Stimulated activated memory B cell treated with anti-CD40 and anti-IgM and Interleukin-4, amounts not matched to agents 10 μg/mL and 1 μg/mL and 100 μg/mL, for 72 hours (primary cell): Measurements from ENCODE around the gene LARP4B.

Experiments used
- ATAC-seq: fragments of 150-1000 bp; cut with Tn5 transposase; 2 replicates; pipeline ENCODE4 v1.10.0; 2021
- H3K27ac Mint-ChIP-seq: one replicate; pipeline ENCODE4 v1.8.0; 2022; ENCODE audit warnings: mild to moderate bottlenecking, mixed read lengths
- H3K27me3 Mint-ChIP-seq: one replicate; pipeline ENCODE4 v1.8.0; 2022; ENCODE audit warnings: mixed read lengths
- H3K36me3 Mint-ChIP-seq: one replicate; pipeline ENCODE4 v1.8.0; 2022; ENCODE audit warnings: mixed read lengths
- H3K4me1 Mint-ChIP-seq: one replicate; pipeline ENCODE4 v1.8.0; 2022; ENCODE audit warnings: mixed read lengths
- H3K4me3 Mint-ChIP-seq: one replicate; pipeline ENCODE4 v1.8.0; 2022; ENCODE audit warnings: mild to moderate bottlenecking, moderate library complexity, mixed read lengths
- H3K9me3 Mint-ChIP-seq: one replicate; pipeline ENCODE4 v1.8.0; 2022; ENCODE audit warnings: mixed read lengths

LARP4B gene

DNA sequence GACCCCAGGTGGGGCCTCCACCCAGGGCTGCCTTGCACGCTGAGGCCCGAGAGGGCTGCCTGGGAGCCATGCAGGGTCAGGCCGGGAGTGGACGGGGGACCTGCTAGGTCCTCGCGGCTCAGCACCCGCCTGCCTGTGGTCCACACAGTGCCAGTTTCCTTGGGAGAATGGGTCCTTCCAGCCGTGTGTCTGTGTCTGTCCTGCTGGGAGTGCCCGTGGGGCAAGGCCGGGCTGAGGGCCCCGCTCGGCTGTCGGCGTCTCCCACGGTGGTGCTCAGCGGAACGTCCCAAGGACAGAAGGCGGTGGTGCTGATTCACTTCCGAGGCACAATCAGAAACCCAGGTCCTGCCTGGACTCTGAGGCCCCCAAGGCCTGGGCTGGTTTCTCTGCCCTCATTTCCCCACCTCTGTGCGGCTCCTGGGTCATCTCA lies 33.5 kb upstream of the LARP4B start:
- Mint-ChIP-seq H3K36me3 (no peaks in the 10 kb centered on the region), H3K4me3 (no peak overlapping the region), H3K4me1 (no peaks in the 10 kb centered on the region), H3K9me3 (no peaks in the 10 kb centered on the region), H3K27ac (no peak overlapping the region), H3K27me3 (peaks cover 52% of the 10 kb centered on the region)
- no peak for ATAC-seq

DNA sequence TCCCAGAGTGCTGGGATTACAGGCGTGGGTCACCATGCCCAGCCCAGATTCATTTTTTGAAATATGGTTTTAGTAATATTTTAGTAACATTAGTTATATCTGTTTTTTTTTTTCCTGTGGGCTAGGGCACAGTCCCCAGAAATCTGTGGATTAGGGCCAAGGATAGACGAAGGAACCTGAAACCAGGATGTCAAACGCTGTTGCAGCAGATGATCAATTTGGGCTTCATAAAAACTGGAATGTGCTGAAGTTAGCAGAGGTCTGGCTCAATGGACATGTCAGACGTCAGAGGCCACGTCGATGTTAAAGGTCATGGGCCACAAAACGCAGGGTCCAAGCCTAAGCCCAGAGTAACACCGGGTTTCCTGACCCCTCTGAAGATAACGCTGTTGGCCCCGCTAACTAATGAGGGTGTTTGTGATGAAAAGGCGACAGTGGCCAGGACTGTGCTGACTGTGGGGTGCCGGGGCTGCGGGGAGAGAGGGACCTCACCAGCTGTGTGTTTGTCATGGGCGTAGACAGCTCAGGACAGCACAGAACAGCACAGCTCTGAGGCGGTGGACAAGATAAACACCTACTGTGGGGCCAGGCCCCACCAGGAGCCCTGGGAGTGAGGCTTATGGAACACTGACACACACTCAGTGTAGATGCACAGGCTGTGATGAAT lies 32.9 kb upstream of the LARP4B start:
- Mint-ChIP-seq H3K4me3 (no peak overlapping the region), H3K27ac (no peak overlapping the region), H3K27me3 (peaks cover 52% of the 10 kb centered on the region), H3K9me3 (no peaks in the 10 kb centered on the region), H3K4me1 (no peaks in the 10 kb centered on the region), H3K36me3 (no peaks in the 10 kb centered on the region)
- no peak for ATAC-seq

DNA sequence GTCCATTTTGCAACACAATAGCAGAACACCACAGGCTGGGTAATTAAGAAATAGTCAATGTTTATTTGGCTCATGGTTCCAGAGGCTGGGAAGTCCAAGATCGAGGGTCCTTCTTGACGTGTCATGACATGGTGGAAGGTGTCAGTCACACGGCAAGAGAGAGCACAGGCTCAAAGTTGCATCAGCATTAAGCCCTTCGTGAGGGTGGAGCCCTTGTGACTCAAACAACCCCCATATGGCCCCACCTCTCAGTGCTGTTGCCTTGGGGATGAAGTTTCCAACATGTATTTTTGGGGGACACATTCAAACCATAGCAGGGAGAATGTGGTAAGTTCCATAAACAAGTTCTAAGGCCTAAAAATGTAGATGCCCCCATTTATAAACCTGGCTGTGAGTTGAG lies 32.1 kb upstream of the LARP4B start:
- Mint-ChIP-seq H3K4me1 (no peaks in the 10 kb centered on the region), H3K36me3 (no peaks in the 10 kb centered on the region), H3K9me3 (no peaks in the 10 kb centered on the region), H3K4me3 (no peak overlapping the region), H3K27me3 (peaks cover 52% of the 10 kb centered on the region), H3K27ac (no peak overlapping the region)
- no peak for ATAC-seq

DNA sequence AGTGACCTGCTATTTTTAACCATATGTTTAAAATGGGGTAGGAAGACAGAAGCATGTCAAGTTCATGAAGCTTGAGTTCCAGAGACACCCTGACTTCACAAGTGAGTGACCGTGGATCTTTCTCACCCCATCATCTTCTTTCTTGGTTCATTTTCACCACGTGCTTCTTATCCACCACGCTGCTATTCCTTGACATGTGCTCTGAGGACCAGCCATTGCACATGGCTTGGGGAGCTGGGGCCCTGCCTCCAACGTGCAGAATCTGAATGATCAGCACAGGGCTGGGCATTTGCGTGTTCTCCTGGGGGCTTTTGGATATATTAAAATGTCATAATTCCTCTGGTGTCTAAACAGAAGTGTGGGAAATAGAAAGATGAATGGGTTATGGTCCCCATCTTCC lies 31.7 kb upstream of the LARP4B start:
- H3K36me3 Mint-ChIP-seq = no peaks in the 10 kb centered on the region

DNA sequence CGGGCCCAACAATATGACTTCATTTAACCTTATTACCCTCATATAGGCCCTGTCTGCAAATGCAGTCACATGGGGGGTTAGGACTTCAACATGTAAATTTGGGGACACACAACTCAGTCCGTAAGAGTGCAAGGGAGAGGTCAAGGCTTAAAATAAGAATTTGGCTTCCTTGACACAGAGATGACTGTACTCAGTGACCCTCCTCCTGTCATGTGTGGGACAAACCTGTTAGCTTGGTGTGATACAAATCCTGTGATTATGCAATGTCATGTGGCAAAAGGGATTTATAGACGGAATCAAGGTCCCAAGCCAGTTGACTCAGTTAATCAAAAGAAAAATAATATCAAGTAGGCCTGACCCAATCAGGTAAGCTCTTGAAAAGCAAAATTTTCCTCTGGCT lies 30.8 kb upstream of the LARP4B start:
- H3K36me3 Mint-ChIP-seq = no peaks in the 10 kb centered on the region
- ATAC-seq = no peak
- H3K4me1 Mint-ChIP-seq = peaks cover 9% of the 10 kb centered on the region
- H3K27me3 Mint-ChIP-seq = peaks cover 56% of the 10 kb centered on the region
- no peaks in the 10 kb centered on the region for H3K9me3 Mint-ChIP-seq
- no peak overlapping the region for H3K4me3 Mint-ChIP-seq
- no peak overlapping the region for H3K27ac Mint-ChIP-seq

More for the DNA sequence above, 31.7 kb upstream of the LARP4B start:
- Mint-ChIP-seq H3K4me1 (peaks cover 4% of the 10 kb centered on the region), H3K9me3 (no peaks in the 10 kb centered on the region), H3K4me3 (no peak overlapping the region), H3K27me3 (peaks cover 52% of the 10 kb centered on the region), H3K27ac (no peak overlapping the region)
- no peak for ATAC-seq

DNA sequence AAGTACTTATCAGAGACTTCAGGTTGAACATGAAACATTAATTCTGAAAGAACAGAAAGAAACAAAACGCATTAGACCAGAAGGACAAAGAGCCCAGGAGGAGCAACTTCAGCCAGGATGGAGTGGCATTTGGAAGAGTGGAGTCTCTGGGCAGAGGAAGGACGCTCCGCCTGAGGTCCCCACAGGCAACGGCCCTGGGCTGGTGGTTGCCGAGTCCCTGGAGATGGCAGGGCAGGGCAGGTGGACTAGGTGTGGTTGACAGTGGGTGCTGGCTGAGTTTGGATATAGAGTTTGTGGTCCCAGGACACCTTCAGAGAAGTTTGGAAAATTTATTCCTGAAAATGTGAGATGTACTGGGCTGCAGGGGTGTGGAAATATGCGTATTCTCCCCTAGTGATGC lies 27.4 kb upstream of the LARP4B start:
- no peak for ATAC-seq
- Mint-ChIP-seq H3K27me3 (peaks cover 54% of the 10 kb centered on the region), H3K4me1 (peaks cover 9% of the 10 kb centered on the region), H3K27ac (no peak overlapping the region), H3K4me3 (no peak overlapping the region), H3K9me3 (no peaks in the 10 kb centered on the region), H3K36me3 (no peaks in the 10 kb centered on the region)

DNA sequence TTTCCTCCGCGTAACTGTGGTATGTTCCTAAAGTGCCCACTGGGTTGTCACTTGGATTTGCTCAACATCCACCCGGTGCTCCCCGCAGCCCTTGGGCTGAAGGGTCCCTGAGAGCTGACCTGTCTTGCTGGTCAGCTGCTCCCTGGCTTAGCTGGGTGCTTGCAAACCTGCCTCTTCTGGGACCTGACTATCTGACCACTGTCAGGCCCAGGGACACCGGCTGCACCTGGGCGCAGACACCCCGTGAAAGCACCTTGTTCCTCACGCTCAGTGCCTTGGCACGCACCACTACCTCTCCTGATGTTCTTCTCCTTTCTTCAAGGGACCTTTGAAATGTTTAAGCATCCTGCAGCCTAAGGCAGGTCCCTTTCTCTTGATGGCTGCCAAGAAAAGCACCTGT lies 26.6 kb upstream of the LARP4B start:
- peak; percentile 48 for ATAC-seq
- no peaks in the 10 kb centered on the region for H3K36me3 Mint-ChIP-seq
- H3K9me3 Mint-ChIP-seq = no peaks in the 10 kb centered on the region
- H3K27me3 Mint-ChIP-seq = peaks cover 60% of the 10 kb centered on the region
- no peak overlapping the region for H3K4me3 Mint-ChIP-seq
- H3K4me1 Mint-ChIP-seq = peaks cover 9% of the 10 kb centered on the region
- H3K27ac Mint-ChIP-seq = peak overlapping the region; percentile 17

DNA sequence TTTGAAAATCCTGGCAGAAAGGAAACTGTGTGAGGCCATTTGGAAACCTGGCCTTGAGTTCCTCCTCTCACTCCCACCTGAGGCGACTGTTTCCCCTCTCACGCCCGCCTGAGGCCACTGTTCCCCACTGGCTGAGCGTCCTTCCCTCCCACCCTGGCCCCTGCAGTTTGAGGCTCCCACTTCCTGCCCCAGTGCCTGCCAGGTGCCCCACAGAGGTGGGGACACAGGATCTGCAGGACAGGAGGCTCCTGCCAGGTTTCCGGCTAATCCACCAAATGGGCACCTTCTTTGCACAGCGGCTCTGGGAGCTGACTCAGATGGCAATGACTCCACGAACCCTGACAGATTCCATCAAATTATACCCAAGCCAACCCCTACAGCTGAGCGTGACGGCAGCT lies 24.3 kb upstream of the LARP4B start:
- no peak overlapping the region for H3K4me3 Mint-ChIP-seq
- no peak for ATAC-seq
- H3K4me1 Mint-ChIP-seq = peaks cover 9% of the 10 kb centered on the region
- peaks cover 65% of the 10 kb centered on the region for H3K27me3 Mint-ChIP-seq
- H3K36me3 Mint-ChIP-seq = no peaks in the 10 kb centered on the region
- H3K27ac Mint-ChIP-seq = peak overlapping the region; percentile 48
- H3K9me3 Mint-ChIP-seq = no peaks in the 10 kb centered on the region

DNA sequence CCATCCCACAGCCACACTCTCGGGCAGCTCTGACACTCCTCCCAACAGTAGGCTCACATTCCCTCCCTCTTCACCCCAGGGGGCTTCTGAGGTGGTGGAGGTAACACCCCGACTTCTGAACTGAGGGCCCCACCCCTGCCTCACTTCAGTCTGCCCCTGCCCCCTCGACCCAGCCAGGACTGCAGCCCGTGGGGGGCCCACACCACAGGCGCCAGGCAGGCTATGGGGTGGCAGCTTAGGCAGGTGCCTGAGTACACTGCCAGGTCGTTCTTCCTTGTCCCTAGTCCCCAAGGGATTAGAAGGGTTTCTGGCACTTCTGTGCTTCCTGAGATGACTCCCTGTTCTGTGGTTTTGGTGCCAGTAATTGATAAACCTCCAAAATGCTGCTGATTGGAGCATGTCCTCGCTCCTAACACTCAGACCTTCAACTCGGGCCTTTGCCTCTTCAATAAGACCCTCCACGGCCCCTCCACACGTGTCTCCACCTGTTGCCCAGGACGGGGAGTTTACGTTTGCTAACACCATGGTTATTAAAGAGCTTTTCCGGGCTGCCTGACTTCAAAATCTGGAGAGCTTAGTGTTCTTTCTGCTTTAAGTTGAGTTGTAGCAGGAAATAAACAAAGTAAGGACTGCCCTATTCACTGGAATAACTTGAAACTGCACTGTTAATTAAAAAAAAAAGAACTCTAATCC lies 23.8 kb upstream of the LARP4B start:
- no peak overlapping the region for H3K4me3 Mint-ChIP-seq
- no peaks in the 10 kb centered on the region for H3K9me3 Mint-ChIP-seq
- H3K4me1 Mint-ChIP-seq = peaks cover 10% of the 10 kb centered on the region
- H3K27me3 Mint-ChIP-seq = peaks cover 65% of the 10 kb centered on the region
- H3K36me3 Mint-ChIP-seq = no peaks in the 10 kb centered on the region
- H3K27ac Mint-ChIP-seq = peak overlapping the region; percentile 48
- ATAC-seq = no peak

DNA sequence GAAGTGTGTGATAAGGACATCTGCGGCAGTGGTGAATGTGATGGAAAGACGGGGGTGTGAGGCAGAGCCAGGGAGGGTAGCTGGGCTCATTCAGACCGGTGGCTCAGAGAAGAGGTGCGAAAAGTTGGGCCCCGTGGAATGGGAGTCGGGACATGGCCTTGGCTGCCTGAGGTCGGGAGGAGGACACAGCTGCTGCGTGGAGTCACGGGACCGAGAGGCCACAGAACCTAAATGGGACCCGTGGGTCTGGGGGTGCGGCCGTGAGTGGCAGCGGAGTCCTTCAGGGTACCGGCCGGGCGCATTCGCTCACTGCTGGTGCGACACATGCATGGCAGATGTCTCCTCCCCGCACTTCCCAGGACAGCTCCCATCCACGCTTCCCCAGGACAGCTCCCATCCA lies 22.9 kb upstream of the LARP4B start:
- Mint-ChIP-seq H3K27ac (no peak overlapping the region), H3K36me3 (peaks cover 3% of the 10 kb centered on the region), H3K4me3 (no peak overlapping the region), H3K9me3 (no peaks in the 10 kb centered on the region), H3K4me1 (peaks cover 19% of the 10 kb centered on the region), H3K27me3 (peaks cover 65% of the 10 kb centered on the region)
- no peak for ATAC-seq

DNA sequence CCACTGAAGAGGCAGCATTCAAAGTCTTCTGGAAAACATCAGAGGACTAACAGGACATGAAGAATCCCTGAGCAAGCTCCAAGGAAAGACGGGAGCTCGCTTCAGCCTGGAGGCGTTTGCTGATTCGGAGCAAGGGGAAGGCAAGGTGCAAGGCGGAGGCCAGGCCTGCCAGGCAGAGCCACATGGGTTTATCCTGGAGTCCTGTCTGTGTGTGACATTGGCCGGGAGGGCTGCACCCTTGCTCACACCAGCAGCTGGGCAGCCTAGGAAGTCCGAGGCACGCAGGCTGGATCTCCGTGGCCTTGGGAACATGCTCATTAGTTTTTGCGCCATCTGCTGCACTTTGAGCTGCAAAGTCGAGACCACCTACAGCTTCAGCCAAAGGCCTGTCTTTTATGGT lies 22.3 kb upstream of the LARP4B start:
- peaks cover 64% of the 10 kb centered on the region for H3K27me3 Mint-ChIP-seq
- H3K9me3 Mint-ChIP-seq = no peaks in the 10 kb centered on the region
- no peak for ATAC-seq
- peaks cover 6% of the 10 kb centered on the region for H3K36me3 Mint-ChIP-seq
- H3K27ac Mint-ChIP-seq = no peak overlapping the region
- H3K4me1 Mint-ChIP-seq = peaks cover 22% of the 10 kb centered on the region
- no peak overlapping the region for H3K4me3 Mint-ChIP-seq

DNA sequence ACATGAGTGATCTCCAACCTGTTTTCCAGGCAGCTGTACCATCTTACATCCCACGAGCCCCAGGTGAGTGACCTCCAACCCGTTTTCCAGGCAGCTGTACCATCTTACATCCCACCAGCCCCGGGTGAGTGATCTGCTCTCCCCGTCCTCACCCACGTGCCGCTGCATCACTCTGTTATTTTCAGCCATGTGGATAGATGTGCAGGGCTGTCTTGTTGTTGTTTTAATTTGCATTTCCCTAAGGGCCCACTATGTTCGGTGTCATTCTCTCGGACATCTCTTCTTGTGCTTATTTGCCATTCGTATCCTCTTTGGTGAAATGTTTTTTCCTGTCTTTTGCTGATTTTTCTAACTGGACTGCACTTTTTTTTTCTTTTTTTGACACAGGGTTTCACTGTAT lies 17.9 kb upstream of the LARP4B start:
- ATAC-seq = peak; percentile 77
- Mint-ChIP-seq H3K27ac (peak overlapping the region; percentile 60), H3K4me3 (peak overlapping the region; percentile 31)

DNA sequence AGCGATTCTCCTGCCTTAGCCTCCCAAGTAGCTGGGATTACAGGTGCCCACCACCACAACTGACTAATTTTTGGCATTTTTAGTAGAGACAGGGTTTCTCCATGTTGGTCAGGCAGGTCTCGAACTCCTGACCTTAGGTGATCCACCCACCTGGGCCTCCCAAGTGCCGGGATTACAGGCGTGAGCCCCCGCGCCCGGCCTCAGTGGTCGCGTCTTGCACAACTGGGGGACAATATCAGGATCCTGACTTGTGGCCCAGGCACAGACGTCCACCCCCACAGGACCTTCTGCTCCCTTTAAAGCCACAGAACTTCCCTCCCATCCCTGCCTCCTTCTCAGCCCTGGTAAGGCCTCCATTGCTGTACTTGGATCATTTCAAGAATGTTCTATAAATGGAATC lies 16.8 kb upstream of the LARP4B start:
- Mint-ChIP-seq H3K27me3 (peaks cover 27% of the 10 kb centered on the region), H3K4me3 (no peak overlapping the region), H3K27ac (no peak overlapping the region), H3K9me3 (no peaks in the 10 kb centered on the region), H3K36me3 (peaks cover 6% of the 10 kb centered on the region), H3K4me1 (peaks cover 29% of the 10 kb centered on the region)
- no peak for ATAC-seq

More for the DNA sequence above, 17.9 kb upstream of the LARP4B start:
- peaks cover 18% of the 10 kb centered on the region for H3K4me1 Mint-ChIP-seq
- H3K9me3 Mint-ChIP-seq = no peaks in the 10 kb centered on the region
- peaks cover 6% of the 10 kb centered on the region for H3K36me3 Mint-ChIP-seq
- H3K27me3 Mint-ChIP-seq = peaks cover 38% of the 10 kb centered on the region

DNA sequence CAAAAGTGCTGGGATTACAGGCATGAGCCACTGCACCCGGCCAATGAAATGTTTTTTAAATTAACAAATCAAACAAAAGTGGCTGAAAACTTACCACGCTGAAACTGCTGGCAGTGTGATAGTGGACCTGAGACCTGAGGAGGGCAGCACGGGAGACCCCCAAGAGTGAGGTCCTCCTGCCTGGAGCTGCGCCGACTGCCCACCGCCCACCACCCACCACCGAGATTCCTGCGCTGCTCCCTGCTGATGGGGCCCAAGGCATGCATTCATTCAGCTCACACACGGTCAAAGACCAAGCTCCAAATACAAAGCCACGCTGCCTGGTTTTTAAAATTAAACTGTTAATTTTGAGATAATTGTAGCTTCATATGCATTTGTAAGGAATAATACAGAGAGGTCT lies 16.4 kb upstream of the LARP4B start:
- H3K36me3 Mint-ChIP-seq = peaks cover 6% of the 10 kb centered on the region
- H3K4me3 Mint-ChIP-seq = no peak overlapping the region
- H3K9me3 Mint-ChIP-seq = no peaks in the 10 kb centered on the region
- H3K4me1 Mint-ChIP-seq = peaks cover 33% of the 10 kb centered on the region
- H3K27ac Mint-ChIP-seq = no peak overlapping the region
- ATAC-seq = no peak
- peaks cover 27% of the 10 kb centered on the region for H3K27me3 Mint-ChIP-seq

DNA sequence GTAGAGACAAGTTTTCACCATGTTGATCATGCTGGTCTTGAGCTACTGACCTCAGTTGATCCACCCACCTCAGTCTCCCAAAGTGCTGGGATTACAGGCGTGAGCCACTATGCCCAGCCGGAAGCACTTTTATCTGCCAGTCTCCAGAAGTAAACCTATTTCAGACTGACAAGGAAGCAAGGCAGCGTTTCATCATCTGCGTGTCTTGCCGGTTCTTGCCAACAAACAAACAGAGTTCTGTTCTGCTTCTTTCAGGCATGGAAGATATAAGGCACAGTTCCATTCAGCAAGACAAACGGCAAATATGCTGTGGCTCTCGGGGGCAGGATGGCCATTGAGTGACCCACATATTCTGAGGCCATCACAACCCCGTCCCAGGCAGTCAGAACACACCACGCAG lies 15.5 kb upstream of the LARP4B start:
- H3K36me3 Mint-ChIP-seq = peaks cover 6% of the 10 kb centered on the region
- peaks cover 27% of the 10 kb centered on the region for H3K27me3 Mint-ChIP-seq
- peak overlapping the region; percentile 51 for H3K27ac Mint-ChIP-seq
- no peak overlapping the region for H3K4me3 Mint-ChIP-seq
- H3K4me1 Mint-ChIP-seq = peaks cover 36% of the 10 kb centered on the region
- H3K9me3 Mint-ChIP-seq = no peaks in the 10 kb centered on the region
- no peak for ATAC-seq

DNA sequence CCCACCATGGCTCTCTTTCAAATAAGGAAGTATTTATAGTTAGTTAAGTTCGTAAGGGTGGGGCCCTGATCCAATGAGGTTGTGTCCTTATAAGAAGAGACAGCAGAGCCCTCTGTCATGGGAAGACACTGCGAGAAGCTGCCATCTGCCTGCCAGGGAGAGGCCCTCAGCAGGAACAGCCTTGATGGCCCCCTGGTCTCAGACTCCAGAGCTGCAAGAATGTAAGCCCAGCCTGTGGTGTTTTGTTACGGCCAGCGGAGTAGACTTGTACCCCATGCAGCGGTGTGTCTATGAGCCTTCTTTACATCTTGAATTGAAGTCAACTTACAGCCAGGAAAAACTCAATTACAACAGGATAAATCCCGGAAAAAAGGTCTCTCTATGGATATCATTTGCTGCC lies 14.3 kb upstream of the LARP4B start:
- no peak for ATAC-seq
- H3K4me1 Mint-ChIP-seq = peaks cover 40% of the 10 kb centered on the region
- H3K27me3 Mint-ChIP-seq = peaks cover 20% of the 10 kb centered on the region
- H3K9me3 Mint-ChIP-seq = no peaks in the 10 kb centered on the region
- H3K27ac Mint-ChIP-seq = peak overlapping the region; percentile 51
- H3K4me3 Mint-ChIP-seq = no peak overlapping the region
- peaks cover 6% of the 10 kb centered on the region for H3K36me3 Mint-ChIP-seq
